AG10803 (cell line): Measurements from ENCODE around the gene MRPL22.
"Not testable (repeated sequence)": the region's sequence is repeated elsewhere in the genome, so short reads cannot be mapped to it uniquely, and the experiment has no call there.

Source experiments
- DNase-seq: peaks from one replicate; pipeline ENCODE4 v3.0.0; 2010; ENCODE audit warnings: low read depth
- H3K4me3 ChIP-seq: 2 replicates; pipeline ENCODE4 v1.5.1; 2011; ENCODE audit warnings: mild to moderate bottlenecking, low read length, control low read depth
- TF ChIP-seq, protein P1 (sequence below): conservative IDR thresholded peaks from 2 replicates; pipeline ENCODE4 v1.5.1; 2011; ENCODE audit warnings: mild to moderate bottlenecking, low read length, control low read depth, inconsistent platforms

MRPL22 gene

DNA sequence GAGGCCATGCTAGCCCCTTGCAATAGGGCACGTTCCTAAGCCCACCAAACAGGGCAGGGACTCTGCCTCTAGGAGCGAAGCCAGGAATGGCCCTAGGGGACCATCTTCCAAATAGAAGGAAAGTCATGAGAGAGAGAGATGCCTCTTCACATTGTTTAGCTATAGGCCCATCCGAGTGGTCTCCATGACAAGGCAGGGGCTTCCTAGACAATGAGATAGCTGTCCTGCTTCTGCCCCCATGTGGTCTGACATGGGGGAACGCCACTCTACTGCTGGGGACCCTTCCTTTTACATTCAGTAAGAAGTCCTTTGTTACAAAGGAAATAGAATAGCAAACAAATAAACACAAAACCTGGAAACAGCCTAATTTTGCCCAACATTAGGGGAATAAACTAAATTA is 54.8 kb downstream of the MRPL22 start:
- H3K4me3 ChIP-seq, result no peak overlapping the region
- TF ChIP-seq, protein P1, sequence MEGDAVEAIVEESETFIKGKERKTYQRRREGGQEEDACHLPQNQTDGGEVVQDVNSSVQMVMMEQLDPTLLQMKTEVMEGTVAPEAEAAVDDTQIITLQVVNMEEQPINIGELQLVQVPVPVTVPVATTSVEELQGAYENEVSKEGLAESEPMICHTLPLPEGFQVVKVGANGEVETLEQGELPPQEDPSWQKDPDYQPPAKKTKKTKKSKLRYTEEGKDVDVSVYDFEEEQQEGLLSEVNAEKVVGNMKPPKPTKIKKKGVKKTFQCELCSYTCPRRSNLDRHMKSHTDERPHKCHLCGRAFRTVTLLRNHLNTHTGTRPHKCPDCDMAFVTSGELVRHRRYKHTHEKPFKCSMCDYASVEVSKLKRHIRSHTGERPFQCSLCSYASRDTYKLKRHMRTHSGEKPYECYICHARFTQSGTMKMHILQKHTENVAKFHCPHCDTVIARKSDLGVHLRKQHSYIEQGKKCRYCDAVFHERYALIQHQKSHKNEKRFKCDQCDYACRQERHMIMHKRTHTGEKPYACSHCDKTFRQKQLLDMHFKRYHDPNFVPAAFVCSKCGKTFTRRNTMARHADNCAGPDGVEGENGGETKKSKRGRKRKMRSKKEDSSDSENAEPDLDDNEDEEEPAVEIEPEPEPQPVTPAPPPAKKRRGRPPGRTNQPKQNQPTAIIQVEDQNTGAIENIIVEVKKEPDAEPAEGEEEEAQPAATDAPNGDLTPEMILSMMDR, result no peak
- DNase-seq, result no peak

DNA sequence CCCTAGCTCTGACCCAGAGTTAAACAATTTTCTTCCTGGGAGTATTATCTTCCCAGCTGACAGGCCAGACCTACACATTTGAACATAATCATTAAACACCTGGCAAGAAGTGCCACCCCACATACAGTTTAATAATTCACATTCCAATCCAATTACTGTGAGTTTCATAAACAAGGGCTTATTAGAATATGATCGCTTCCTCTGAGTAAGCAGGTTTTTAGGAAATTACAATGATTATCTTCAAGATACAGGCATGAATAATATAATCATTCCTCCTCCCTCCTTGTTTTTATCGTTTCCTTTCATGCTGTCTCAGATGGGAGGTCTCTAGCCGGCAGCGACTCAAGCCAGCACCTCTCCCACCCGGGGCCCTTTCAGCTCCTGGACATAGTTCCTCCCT is 56.9 kb downstream of the MRPL22 start:
- DNase-seq, result no peak
- TF ChIP-seq, protein P1, result no peak
- no peak overlapping the region for H3K4me3 ChIP-seq

- H3K4me3 ChIP-seq, result no peak overlapping the region
- TF ChIP-seq, protein P1, result no peak
- no peak for DNase-seq
These were observed 59.0 kb downstream of the MRPL22 start for GRCh38 chr5:154999865-155000264.

DNA sequence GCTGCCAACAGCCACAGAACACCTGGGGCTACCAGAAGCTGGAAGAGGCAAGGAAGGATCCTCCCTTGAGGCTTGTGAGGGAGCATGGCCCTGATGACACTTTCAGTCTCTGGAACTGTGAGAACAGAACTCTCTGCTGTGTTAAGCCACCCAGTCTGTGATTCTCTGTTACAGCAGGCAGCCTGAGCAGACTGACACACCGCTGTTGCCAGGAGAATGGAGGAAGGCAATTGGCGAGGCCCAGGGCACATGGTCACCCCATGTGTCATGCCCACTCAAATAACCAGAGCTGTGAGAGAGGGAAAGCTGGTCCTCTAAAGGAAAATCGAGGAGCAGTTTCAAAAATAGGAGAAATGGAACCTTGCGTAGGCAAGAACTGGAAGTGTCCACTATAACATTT is 60.6 kb downstream of the MRPL22 start:
- no peak overlapping the region for H3K4me3 ChIP-seq
- TF ChIP-seq, protein P1, result no peak
- no peak for DNase-seq

GRCh38 chr5:155002722-155003121 is 61.8 kb downstream of the MRPL22 start:
- not testable (repeated sequence) for H3K4me3 ChIP-seq, DNase-seq

DNA sequence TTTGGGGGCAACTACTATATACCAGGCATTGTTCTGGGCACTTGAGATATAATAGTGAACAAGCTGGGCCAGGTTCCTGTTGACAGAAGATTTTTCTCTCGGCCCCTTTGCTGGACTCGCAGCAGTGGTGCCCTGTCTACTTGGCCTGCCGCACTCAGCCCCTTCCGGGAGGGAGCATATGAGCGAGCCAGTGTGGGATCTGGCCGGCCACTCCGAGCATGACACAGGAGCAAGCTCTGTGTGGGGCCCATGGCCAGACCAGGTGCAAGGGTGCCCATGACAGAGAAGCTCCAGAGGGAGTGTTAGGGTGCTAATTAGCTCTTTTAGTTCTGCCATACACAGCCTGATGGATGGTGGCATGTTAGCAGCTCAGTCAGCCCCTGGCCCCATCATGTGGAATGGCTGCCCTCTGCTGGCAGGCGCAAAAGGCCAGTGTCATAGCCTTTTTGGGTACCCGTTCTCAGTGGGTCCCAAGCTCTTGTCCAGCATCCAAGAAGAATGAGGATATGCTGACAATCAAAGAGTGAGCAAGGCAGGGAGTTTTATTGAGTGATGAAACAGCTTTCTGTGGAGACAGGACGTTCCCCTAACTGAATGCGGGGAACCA is 63.4 kb downstream of the MRPL22 start:
- no peak for DNase-seq
- no peak overlapping the region for H3K4me3 ChIP-seq
- TF ChIP-seq, protein P1, result peak; percentile 49

DNA sequence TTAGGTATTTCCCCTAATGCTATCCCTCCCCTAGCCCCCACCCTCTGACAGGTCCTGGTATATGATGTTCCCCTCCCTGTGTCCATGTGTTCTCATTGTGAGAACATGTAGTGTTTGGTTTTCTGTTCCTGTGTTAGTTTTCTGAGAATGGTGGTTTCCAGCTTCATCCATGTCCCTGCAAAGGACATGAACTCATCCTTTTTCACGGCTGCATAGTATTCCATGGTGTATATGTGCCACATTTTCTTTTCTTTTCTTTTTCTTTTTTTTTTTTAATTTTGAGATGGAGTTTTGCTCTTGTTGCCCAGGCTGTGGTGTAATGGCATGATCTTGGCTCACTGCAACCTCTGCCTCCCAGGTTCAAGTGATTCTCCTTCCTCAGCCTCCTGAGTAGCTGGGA is 65.4 kb downstream of the MRPL22 start:
- not testable (repeated sequence) for DNase-seq, H3K4me3 ChIP-seq

GRCh38 chr5:155008669-155009068 is 67.8 kb downstream of the MRPL22 start:
- no peak overlapping the region for H3K4me3 ChIP-seq
- DNase-seq, result no peak
- TF ChIP-seq, protein P1, result no peak
